ENCODE data around the gene CCDC7. TPM values are rescaled to one million over a fixed set of nuclear protein-coding genes. Genes with fewer than 3 reads are reported as not detected.

CCDC7 gene
- polyA plus RNA-seq, 1 experiment = 1.9 TPM

DNA sequence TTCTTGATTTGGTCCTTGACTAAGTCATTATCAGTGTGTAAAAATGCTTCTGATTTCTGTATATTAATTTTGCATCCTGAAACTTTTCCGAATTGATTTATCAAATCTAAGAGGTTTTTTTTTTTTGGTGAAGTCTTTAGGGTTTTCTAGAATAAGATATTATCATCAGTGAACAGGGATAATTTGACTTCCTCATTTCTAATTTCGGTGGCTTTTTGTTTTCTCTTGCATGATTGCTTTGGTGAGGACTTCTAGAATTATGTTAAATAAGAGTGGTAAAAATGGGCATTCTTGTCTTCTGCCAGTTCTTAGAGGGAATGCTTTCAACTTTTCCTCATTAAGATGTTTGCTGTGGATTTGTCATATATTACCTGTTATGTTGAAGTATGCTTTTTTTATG lies 170.5 kb downstream of the CCDC7 start:
- CTCF ChIA-PET = no interaction called here
- POLR2A ChIA-PET = no interaction called here
- Histone ChIP-seq H3K4me3 (ENCODE audit: low read depth, low read length) (no peak overlapping the region), H3K27ac (ENCODE audit: low read depth, low read length) (no peak overlapping the region), H3K9me3 (ENCODE audit: control insufficient read depth, insufficient read depth, low read length) (no peaks in the 10 kb centered on the region), H3K27me3 (ENCODE audit: control insufficient read depth, insufficient read depth, low read length) (no peaks in the 10 kb centered on the region)
- no peak for DNase-seq (ENCODE audit: low read depth, low spot score)
- TF ChIP-seq, protein P1, sequence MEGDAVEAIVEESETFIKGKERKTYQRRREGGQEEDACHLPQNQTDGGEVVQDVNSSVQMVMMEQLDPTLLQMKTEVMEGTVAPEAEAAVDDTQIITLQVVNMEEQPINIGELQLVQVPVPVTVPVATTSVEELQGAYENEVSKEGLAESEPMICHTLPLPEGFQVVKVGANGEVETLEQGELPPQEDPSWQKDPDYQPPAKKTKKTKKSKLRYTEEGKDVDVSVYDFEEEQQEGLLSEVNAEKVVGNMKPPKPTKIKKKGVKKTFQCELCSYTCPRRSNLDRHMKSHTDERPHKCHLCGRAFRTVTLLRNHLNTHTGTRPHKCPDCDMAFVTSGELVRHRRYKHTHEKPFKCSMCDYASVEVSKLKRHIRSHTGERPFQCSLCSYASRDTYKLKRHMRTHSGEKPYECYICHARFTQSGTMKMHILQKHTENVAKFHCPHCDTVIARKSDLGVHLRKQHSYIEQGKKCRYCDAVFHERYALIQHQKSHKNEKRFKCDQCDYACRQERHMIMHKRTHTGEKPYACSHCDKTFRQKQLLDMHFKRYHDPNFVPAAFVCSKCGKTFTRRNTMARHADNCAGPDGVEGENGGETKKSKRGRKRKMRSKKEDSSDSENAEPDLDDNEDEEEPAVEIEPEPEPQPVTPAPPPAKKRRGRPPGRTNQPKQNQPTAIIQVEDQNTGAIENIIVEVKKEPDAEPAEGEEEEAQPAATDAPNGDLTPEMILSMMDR (IDR thresholded peaks at IDR 0.05; ENCODE audit: low read depth, low read length) = no peak

- no peak overlapping the region for H3K27ac ChIP-seq (ENCODE audit: low read depth, low read length)
- CTCF ChIA-PET = interaction anchor here (0.6 kb wide), 1 partner anchor 204 kb away, joined by 4 read pairs; no protein-coding TSS in a partner anchor
- TF ChIP-seq, protein P1 (IDR thresholded peaks at IDR 0.05; ENCODE audit: low read depth, low read length) = no peak
Measured at GRCh38 chr10:32618482-32618881, 172.5 kb downstream of the CCDC7 start.

GRCh38 chr10:32621969-32622368 lies 176.0 kb downstream of the CCDC7 start:
- Histone ChIP-seq H3K4me3 (ENCODE audit: low read depth, low read length) (no peak overlapping the region), H3K9me3 (ENCODE audit: control insufficient read depth, insufficient read depth, low read length) (no peaks in the 10 kb centered on the region), H3K27ac (ENCODE audit: low read depth, low read length) (no peak overlapping the region), H3K27me3 (ENCODE audit: control insufficient read depth, insufficient read depth, low read length) (no peaks in the 10 kb centered on the region)
- POLR2A ChIA-PET = no interaction called here
- CTCF ChIA-PET = no interaction called here
- TF ChIP-seq, protein P1 (IDR thresholded peaks at IDR 0.05; ENCODE audit: low read depth, low read length) = no peak
- DNase-seq (ENCODE audit: low read depth, low spot score) = no peak

More at GRCh38 chr10:32618482-32618881, 172.5 kb downstream of the CCDC7 start:
- POLR2A ChIA-PET = no interaction called here
- no peaks in the 10 kb centered on the region for H3K27me3 ChIP-seq (ENCODE audit: control insufficient read depth, insufficient read depth, low read length)
- no peaks in the 10 kb centered on the region for H3K9me3 ChIP-seq (ENCODE audit: control insufficient read depth, insufficient read depth, low read length)
- DNase-seq (ENCODE audit: low read depth, low spot score) = no peak
- H3K4me3 ChIP-seq (ENCODE audit: low read depth, low read length) = no peak overlapping the region

GRCh38 chr10:32622409-32622808 lies 176.5 kb downstream of the CCDC7 start:
- no peaks in the 10 kb centered on the region for H3K9me3 ChIP-seq (ENCODE audit: control insufficient read depth, insufficient read depth, low read length)
- H3K27ac ChIP-seq (ENCODE audit: low read depth, low read length) = no peak overlapping the region
- ChIA-PET POLR2A (no interaction called here), CTCF (no interaction called here)
- no peaks in the 10 kb centered on the region for H3K27me3 ChIP-seq (ENCODE audit: control insufficient read depth, insufficient read depth, low read length)
- H3K4me3 ChIP-seq (ENCODE audit: low read depth, low read length) = no peak overlapping the region
- TF ChIP-seq, protein P1 (IDR thresholded peaks at IDR 0.05; ENCODE audit: low read depth, low read length) = no peak
- no peak for DNase-seq (ENCODE audit: low read depth, low spot score)

DNA sequence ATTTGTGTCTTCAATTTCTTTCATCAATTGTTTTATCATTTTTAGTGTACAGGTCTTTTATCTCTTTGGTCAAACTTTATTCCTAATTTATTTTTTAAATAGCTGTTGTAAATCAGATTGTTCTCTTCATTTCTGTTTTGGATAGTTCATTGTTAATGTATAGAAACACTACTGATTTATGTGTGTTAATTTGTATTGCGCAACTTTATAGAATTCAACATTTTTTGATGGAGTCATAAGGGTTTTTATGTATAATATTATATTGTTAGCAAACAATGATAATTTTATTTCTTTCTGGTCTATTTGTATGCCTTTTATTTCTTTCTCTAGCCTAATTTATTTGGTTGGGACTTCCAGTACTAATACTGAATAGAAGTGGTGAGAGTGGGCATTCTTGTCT lies 181.2 kb downstream of the CCDC7 start:
- H3K27ac ChIP-seq (ENCODE audit: low read depth, low read length) = no peak overlapping the region
- H3K4me3 ChIP-seq (ENCODE audit: low read depth, low read length) = no peak overlapping the region
- ChIA-PET CTCF (interaction anchor here (0.6 kb wide), 1 partner anchor 153 kb away, joined by 3 read pairs; no protein-coding TSS in a partner anchor), POLR2A (no interaction called here)
- DNase-seq (ENCODE audit: low read depth, low spot score) = no peak
- no peaks in the 10 kb centered on the region for H3K9me3 ChIP-seq (ENCODE audit: control insufficient read depth, insufficient read depth, low read length)
- TF ChIP-seq, protein P1 (IDR thresholded peaks at IDR 0.05; ENCODE audit: low read depth, low read length) = no peak
- no peaks in the 10 kb centered on the region for H3K27me3 ChIP-seq (ENCODE audit: control insufficient read depth, insufficient read depth, low read length)
